GM19397 (cell line): ENCODE data around the gene NAP1L4.

ENCODE experiments used
- ATAC-seq: cut with Tn5 transposase; IDR thresholded peaks from one replicate; pipeline ENCODE4 v1.9.1; 2021; ENCODE audit warnings: mild to moderate bottlenecking, moderate library complexity; ENCODE audit not compliant: unreplicated experiment

NAP1L4 gene, protein sequence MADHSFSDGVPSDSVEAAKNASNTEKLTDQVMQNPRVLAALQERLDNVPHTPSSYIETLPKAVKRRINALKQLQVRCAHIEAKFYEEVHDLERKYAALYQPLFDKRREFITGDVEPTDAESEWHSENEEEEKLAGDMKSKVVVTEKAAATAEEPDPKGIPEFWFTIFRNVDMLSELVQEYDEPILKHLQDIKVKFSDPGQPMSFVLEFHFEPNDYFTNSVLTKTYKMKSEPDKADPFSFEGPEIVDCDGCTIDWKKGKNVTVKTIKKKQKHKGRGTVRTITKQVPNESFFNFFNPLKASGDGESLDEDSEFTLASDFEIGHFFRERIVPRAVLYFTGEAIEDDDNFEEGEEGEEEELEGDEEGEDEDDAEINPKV

GRCh38 chr11:2992234-2992996 lies at the start of gene NAP1L4:
Gene NAP1L4, minus strand, starts transcription at chr11:2992329. Its CDS starts 13,109 bp downstream, at chr11:2979220.
- ATAC-seq = peak; percentile 84

DNA sequence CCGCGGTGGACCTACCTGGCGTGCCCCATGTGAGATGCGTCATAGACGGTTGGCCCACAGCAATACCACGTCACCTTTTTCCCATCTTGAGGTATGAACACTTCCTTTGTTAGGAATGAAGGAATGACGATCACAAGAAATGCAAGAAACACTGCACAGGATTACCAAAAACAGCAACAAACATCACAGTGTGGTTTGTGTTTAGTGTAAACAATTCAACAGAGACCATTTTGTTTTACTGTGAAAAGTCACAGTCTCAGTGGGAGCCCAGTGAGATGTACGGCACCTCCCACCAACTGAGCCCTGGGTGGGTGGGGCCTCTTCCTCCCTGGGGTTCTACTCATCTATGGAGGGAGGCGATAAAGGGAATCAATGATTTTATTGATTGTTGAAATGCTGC lies 48.8 kb upstream of the NAP1L4 start:
- ATAC-seq = no peak

- no peak for ATAC-seq
These were observed 45.8 kb upstream of the NAP1L4 start for GRCh38 chr11:3037945-3038271.

GRCh38 chr11:3037040-3037944 lies 45.2 kb upstream of the NAP1L4 start:
- no peak for ATAC-seq

DNA sequence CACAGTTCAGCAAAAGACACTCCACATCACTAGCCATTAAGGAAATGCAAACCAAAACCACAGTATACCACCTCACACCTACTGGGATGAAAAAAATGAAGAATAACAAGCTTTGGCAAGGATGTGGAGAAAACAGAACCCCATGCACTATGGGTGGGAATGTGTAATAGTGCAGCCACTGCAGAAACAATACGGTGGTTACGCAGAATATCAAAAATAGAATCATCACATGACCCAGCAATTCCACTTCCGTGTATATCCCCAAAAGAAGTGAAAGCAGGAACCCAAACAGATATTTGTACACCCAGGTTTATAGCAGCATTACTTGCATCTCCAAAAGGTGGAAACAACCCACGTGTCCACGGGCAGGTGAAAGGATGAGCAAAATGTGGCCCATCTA lies 44.3 kb upstream of the NAP1L4 start:
- ATAC-seq = no peak

DNA sequence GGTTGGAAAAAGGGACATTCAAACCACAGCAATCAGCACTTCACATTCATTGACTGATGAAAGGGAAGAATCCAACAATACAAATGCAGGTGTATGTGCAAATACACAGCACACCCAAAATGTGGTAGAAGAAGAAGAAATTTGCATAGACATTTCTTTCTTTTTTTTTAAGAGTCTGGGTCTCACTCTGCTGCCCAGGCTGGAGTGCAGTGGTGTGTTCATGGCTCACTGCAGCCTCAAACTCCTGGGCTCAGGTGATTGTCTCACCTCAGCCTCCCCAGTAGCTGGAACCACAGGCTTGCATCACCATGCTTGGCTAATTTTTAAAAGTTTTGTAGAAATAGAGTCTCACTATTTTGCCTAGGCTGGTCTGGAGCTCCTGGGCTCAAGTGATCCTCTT lies 43.2 kb upstream of the NAP1L4 start:
- no peak for ATAC-seq

- ATAC-seq = no peak
These were observed 38.4 kb upstream of the NAP1L4 start for GRCh38 chr11:3030289-3031070.

DNA sequence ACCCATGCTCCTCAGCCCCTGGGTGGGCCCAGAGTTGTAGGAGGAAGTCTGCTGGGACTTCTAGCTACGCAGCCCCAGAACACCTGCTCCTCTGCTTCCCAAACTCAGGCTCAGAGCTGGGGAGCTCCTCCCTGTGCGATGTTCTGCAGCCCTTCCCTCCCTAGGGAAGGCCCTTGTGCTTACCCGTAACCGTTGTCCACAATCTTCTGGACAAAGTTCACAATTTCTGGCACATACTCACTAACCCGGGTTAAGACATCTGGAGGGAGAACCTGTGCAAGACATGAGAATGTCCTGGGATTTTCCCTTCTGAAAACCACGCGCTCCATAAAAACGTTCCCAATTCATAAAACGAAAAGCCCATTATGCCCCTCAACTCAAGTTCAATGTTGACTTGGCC lies 36.7 kb upstream of the NAP1L4 start:
- no peak for ATAC-seq

DNA sequence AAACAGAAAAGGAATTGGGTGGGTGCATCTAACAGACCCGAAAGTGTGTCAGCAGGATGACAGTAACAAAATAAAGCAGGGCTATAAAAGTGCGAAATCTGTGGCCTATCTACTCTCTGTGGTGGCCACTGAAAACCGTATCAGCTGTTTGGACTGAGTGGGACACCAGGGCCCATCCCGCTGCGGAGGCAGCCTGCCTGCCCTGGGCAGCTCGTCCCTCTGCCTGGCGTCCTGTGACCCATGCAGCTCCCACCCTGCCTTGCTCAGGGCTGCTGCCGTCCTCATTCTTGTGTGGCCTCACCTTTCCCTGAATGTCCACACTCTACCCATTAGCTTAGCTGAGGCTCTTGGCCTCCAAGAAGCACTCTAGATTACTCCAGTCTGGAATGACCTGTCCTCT lies 34.7 kb upstream of the NAP1L4 start:
- ATAC-seq = no peak

DNA sequence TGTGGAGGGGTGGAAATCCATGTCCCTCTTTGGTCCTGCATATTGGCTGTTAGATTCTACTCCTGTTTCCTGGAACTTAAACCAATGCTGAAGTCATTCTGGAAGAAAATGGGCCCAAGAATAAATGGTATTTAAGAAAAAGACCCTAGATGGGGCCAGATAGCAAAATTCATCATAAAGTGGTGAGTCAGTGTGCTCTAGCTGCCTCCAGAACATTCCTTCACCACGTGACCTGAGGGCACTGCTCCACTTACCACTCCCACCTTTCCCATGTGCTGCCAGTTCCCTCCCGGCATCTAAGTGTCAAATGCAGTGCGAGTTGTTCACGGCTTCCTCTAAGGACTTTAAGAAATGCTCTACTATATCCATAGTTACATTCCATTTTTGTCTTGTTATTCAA lies 30.9 kb upstream of the NAP1L4 start:
- ATAC-seq = no peak

DNA sequence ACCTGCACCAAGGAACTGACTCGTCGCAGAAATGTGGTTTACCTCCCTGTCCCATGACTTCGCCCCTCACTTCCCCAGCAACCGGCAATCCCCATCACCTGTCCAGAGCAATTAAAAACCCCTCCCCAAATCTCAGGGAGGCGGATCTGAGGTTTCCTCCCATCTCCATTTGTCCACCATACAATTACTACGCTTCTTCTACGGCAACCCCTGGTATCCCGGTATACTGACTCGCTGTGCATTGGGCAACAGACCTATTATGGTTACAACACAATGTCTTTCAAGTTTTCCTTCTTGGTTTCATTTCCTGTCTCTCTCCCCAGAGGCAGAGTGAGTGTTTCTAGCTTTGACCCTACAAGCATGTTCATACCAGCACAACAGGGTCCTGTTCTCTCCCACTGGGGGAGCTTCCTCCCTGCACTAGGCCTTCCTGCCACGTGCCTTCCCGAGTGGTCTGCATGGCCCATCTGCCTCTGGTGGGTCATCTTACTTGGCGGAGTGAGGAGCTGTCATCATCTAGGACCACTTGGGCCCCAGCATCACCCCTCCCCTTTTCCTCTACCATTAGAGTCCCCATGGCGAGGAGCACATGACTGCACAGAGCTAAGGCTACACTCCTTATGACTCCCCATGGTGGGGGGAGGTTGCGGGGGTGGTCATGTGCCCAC lies 30.3 kb upstream of the NAP1L4 start:
- ATAC-seq = peak; percentile 54

GRCh38 chr11:3021125-3021524 lies 29.0 kb upstream of the NAP1L4 start:
- no peak for ATAC-seq

- ATAC-seq = no peak
These were observed 27.9 kb upstream of the NAP1L4 start for GRCh38 chr11:3020011-3020410.

DNA sequence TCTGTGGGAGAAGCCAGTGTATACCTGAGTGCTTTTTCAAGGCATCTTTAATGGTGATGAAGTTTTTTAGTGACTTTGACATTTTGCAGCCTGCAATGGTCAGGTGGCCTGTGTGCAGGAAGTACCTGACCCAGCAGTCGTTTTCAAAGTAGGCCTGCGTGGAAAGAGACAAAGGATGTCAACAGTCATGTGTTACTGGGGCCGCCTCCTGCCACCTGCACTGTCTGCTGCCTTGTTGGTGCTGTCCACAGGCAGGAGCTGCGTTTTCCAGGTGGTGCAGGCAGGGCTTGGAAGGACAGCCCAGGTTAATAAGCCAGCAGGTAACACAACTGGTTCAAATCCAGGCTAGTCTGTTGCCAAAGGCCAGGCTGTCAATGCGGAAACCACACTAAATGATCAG lies 26.5 kb upstream of the NAP1L4 start:
- ATAC-seq = no peak

DNA sequence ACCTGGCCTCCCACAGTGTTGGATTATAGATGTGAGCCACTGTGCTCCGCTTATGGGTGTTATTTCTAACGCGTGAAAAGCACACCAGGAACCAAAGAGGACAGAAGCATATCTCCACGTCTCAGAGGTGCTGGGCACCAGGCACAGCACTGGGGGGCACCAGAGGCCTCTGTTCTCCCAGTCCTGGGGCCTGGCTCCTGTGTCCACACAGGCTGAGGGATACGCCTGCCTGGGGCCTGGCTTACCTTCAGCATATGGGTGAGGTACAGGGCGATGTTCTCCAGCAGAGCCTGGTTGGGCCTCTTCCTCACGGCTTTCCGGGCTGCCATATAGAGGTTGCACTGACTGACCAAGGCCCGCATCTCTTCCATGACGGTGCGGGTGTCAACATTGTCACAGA lies 24.7 kb upstream of the NAP1L4 start:
- ATAC-seq = no peak

DNA sequence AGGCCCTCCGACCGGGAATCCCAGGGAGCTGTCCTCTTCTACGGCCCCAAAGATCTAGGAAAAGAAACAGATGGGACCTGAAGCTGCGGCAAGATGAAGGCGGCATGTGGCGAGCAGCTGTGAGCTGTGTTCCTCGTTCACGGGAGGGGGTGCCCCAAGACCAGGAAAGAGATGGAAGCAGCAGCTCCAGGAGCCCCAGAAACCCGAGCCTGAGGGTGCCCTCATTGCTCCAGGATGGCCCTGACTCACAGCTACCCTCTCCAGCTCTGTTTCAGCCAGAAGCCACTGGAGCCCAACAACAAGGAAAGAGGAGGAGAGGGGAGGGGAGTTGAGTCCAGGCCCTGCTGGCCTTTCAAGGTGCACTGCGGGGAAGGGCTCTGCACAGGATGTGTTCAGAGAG lies 23.7 kb upstream of the NAP1L4 start:
- no peak for ATAC-seq

- no peak for ATAC-seq
These were observed 22.8 kb upstream of the NAP1L4 start for GRCh38 chr11:3014943-3015342.

- no peak for ATAC-seq
These were observed 22.2 kb upstream of the NAP1L4 start for GRCh38 chr11:3014057-3014938.
